HG03103 (cell line): ENCODE results near the gene RBP2.

Experiments used
- ATAC-seq: cut with Tn5 transposase; IDR thresholded peaks from one replicate; pipeline ENCODE4 v1.9.1; 2021; ENCODE audit warnings: low read depth; ENCODE audit not compliant: unreplicated experiment

RBP2 gene

GRCh38 chr3:139482206-139482605 lies 5.9 kb upstream of the RBP2 start:
- ATAC-seq: no peak

GRCh38 chr3:139481116-139481515 lies 4.8 kb upstream of the RBP2 start:
- no peak for ATAC-seq

GRCh38 chr3:139480585-139480984 lies 4.3 kb upstream of the RBP2 start:
- no peak for ATAC-seq

- ATAC-seq: no peak
These were observed 1.7 kb upstream of the RBP2 start for GRCh38 chr3:139477710-139478640.

GRCh38 chr3:139473155-139473771 lies 3.1 kb downstream of the RBP2 start:
- ATAC-seq: no peak

- no peak for ATAC-seq
These were observed 3.8 kb downstream of the RBP2 start for GRCh38 chr3:139472380-139473010.

- no peak for ATAC-seq
These were observed 6.1 kb downstream of the RBP2 start for GRCh38 chr3:139470199-139470598.

GRCh38 chr3:139468399-139468798 lies 7.9 kb downstream of the RBP2 start:
- no peak for ATAC-seq

GRCh38 chr3:139466360-139466759 lies 10.0 kb downstream of the RBP2 start:
- no peak for ATAC-seq

- ATAC-seq: no peak
These were observed 10.7 kb downstream of the RBP2 start for GRCh38 chr3:139465636-139466035.

- no peak for ATAC-seq
These were observed 12.8 kb downstream of the RBP2 start for GRCh38 chr3:139463466-139463865.

GRCh38 chr3:139460529-139460928 lies 15.8 kb downstream of the RBP2 start:
- no peak for ATAC-seq

GRCh38 chr3:139460076-139460475 lies 16.2 kb downstream of the RBP2 start:
- ATAC-seq: no peak

GRCh38 chr3:139458348-139458747 lies 18.0 kb downstream of the RBP2 start:
- no peak for ATAC-seq

- no peak for ATAC-seq
These were observed 19.2 kb downstream of the RBP2 start for GRCh38 chr3:139457066-139457465.

- ATAC-seq: no peak
These were observed 19.9 kb downstream of the RBP2 start for GRCh38 chr3:139456386-139456785.

- ATAC-seq: no peak
These were observed 20.5 kb downstream of the RBP2 start for GRCh38 chr3:139455855-139456254.

- no peak for ATAC-seq
These were observed 21.1 kb downstream of the RBP2 start for GRCh38 chr3:139455206-139455605.

GRCh38 chr3:139454346-139454745 lies 22.0 kb downstream of the RBP2 start:
- no peak for ATAC-seq

GRCh38 chr3:139450159-139450558 lies 26.2 kb downstream of the RBP2 start:
- no peak for ATAC-seq

GRCh38 chr3:139449566-139449965 lies 26.8 kb downstream of the RBP2 start:
- ATAC-seq: no peak
